Mesodermal cell (in vitro differentiated cells): Measurements from ENCODE around the gene EXOC8.

Source experiments
- H3K27ac ChIP-seq: 2 replicates; pipeline ENCODE4 v1.7.0; 2013; ENCODE audit warnings: mild to moderate bottlenecking, low read depth, low read length, moderate library complexity; ENCODE audit not compliant: severe bottlenecking
- H3K36me3 ChIP-seq: 2 replicates; pipeline ENCODE4 v1.7.1; 2013; ENCODE audit warnings: mild to moderate bottlenecking, low read length, moderate library complexity; ENCODE audit not compliant: control insufficient read depth, insufficient read depth
- H3K4me1 ChIP-seq: one replicate; pipeline ENCODE4 v1.7.1; 2013; ENCODE audit warnings: mild to moderate bottlenecking, low read length; ENCODE audit not compliant: insufficient read depth, control insufficient read depth, poor library complexity, severe bottlenecking
- H3K4me3 ChIP-seq: 2 replicates; pipeline ENCODE4 v1.7.0; 2013; ENCODE audit warnings: low read length, control low read depth, mild to moderate bottlenecking; ENCODE audit not compliant: insufficient read depth, poor library complexity, severe bottlenecking; ENCODE audit errors: extremely low read depth
- H3K9me3 ChIP-seq: 2 replicates; pipeline ENCODE4 v1.7.1; 2013; ENCODE audit warnings: mild to moderate bottlenecking, low read length, moderate library complexity; ENCODE audit not compliant: control insufficient read depth
- WGBS, 2 experiments: methylation state at CpG; one replicate each; pipeline ENCODE4 v1.1.5; 2013; ENCODE audit warnings: missing lambda C conversion rate in 2 of 2; ENCODE audit not compliant: insufficient coverage in 2 of 2; 5-methylcytosine and 5-hydroxymethylcytosine counted together

The EXOC8 gene

DNA sequence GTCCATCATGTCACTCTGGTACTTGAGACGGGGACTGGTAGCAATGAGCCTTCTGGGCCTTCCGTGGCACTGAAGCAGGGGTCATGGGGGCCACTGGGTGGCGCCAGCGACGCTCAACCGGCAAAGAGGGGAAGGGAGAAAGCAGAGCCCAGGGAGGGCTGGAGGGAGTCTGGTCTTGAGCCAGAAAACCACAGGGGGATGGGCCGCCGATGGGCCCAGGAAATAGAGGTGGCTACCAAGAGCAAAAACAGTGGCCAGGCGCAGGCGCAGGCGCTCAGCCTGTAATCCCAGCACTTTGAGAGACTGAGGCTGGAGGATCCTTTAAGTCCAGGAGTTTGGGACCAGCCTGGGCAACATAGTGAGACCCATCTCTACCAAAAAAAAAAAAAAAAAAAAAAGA, 21.8 kb downstream of the EXOC8 start:
- 30 to 48% methylated on average over 8 to 11 of the region's 11 CpGs for WGBS, 2 experiments
- Histone ChIP-seq H3K4me3 (no peak overlapping the region), H3K4me1 (no peaks in the 10 kb centered on the region), H3K36me3 (no peaks in the 10 kb centered on the region), H3K9me3 (no peaks in the 10 kb centered on the region), H3K27ac (no peak overlapping the region)

DNA sequence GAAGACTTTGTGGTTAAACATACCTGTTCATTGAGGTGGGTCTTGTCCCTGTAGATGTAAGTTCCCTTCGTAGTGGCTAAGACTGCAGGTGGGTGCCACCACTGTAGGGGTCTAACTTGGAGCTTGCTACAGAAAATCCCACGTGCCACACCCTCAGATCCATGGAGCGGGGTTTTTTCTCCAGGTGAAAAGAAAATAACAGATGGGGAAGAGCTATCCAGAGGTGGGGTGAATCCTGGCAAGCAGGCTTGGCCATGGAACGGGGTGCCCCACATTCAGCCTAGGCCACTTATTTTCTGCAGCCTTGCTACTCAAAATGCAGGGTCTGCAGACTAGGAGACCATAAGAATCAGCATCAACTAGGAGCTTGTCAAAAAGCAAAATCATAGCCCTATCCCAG, 24.0 kb downstream of the EXOC8 start:
- Histone ChIP-seq H3K36me3 (no peaks in the 10 kb centered on the region), H3K4me1 (no peaks in the 10 kb centered on the region), H3K27ac (no peak overlapping the region), H3K4me3 (no peak overlapping the region), H3K9me3 (no peaks in the 10 kb centered on the region)
- 87 to 93% methylated on average over 2 to 3 of the region's 4 CpGs for WGBS, 2 experiments

DNA sequence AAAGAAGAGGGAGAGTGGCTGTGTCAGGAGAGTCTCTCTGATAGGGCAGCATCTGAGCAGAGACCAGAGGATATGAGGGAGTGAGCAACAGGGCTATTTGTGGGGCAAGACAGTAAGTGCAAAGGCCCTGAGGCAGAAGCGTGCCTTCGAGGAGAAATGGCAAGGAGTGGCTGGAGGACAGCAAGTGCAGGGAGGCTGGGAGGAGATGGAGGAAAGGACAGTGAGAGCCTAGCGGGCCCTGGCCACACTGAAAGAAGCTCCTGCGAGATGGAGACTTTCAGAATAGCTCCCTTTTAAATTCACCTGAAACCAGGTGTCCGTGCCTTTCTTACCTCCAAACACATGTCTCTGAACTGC, 25.2 kb downstream of the EXOC8 start:
- Histone ChIP-seq H3K4me3 (no peak overlapping the region), H3K9me3 (no peaks in the 10 kb centered on the region), H3K4me1 (no peaks in the 10 kb centered on the region), H3K36me3 (no peaks in the 10 kb centered on the region), H3K27ac (no peak overlapping the region)
- WGBS, 2 experiments: 88 to 90% methylated on average over 2 to 5 of the region's 5 CpGs

DNA sequence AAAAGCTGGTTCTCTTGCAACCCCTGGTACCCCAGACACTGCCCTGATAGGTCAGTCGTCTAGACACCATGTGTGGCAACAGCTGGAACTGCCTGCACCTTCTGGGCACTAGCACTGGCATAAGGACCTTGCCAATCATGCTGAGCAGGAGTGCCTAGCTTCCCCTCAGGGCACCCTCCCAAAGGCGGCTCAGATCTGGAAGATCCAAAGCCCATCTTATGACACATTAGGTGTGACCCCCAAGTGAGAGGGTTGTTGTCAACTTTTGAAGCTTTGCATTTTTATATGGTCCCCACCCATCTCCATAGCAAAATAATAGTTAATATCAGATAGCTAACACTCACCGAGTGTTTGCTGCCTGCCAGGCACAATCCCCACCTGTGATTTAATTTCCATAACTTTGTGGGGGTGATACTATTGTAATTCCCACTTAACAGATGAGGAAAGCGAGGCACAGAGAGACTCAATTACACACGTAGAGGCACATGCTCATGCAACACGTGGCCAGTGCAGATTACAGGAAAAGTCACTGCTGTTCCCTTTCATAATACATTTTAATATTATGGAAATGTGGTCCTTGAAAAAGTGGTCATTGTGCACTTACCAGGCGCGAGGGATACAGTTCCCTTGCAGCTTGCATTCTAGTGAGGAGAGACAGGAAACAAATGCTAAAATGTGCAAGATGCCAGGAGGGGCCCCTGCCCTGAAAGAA, 25.8 kb downstream of the EXOC8 start:
- 80 to 84% methylated on average over 3 to 4 of the region's 8 CpGs for WGBS, 2 experiments
- H3K27ac ChIP-seq: no peak overlapping the region
- H3K36me3 ChIP-seq: no peaks in the 10 kb centered on the region
- H3K9me3 ChIP-seq: no peaks in the 10 kb centered on the region
- no peaks in the 10 kb centered on the region for H3K4me1 ChIP-seq
- no peak overlapping the region for H3K4me3 ChIP-seq

DNA sequence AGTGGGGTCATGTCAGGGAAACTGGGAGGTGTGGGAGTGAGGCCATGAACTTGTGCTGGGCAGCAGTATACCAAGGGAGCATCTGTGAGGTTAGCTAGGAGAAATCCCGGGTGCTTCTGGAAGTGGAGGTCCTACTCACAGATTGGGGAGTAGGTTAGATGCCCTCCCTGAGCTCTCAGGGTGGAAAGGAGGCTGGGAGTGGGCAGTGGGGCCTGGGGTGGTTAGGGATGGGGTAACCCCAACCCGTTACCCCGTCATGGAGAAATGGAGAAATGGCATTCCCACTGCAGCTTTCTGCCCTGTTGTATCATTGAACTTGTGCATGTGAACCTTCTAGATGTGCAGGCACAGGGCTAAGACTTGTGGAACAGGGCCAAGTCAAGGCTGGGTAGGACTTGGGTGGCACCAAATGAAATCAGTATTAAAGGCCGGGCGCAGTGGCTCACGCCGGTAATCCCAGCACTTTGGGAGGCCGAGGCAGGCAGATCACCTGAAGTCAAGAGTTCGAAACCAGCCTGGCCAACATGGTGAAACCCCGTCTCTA, 27.2 kb downstream of the EXOC8 start:
- 92 to 96% methylated on average over 7 to 8 of the region's 10 CpGs for WGBS, 2 experiments
- Histone ChIP-seq H3K4me1 (no peaks in the 10 kb centered on the region), H3K36me3 (no peaks in the 10 kb centered on the region), H3K27ac (no peak overlapping the region), H3K9me3 (no peaks in the 10 kb centered on the region), H3K4me3 (no peak overlapping the region)

DNA sequence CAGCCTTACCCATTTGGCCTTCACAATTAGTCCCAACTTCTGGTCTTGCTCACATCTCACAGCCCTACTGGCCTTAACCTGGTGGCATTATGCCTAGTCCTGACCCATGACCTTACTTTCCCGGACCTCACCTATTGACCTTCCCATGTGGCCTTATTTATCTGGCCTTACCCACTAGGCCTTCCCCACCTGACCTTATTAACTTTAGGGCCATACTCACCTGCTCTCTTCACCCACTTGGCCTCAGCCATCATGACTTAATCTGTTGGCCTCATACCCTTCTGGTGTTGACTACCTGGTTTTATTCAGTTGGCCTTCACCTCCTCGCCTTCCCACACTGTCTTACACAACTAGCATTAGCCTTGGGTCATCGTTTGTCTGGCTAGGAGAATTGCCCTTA, 35.7 kb downstream of the EXOC8 start:
- 86 to 96% methylated on average over 2 to 3 of the region's 3 CpGs for WGBS, 2 experiments
- no peaks in the 10 kb centered on the region for H3K9me3 ChIP-seq
- no peaks in the 10 kb centered on the region for H3K4me1 ChIP-seq
- no peak overlapping the region for H3K4me3 ChIP-seq
- H3K27ac ChIP-seq: no peak overlapping the region
- no peaks in the 10 kb centered on the region for H3K36me3 ChIP-seq

DNA sequence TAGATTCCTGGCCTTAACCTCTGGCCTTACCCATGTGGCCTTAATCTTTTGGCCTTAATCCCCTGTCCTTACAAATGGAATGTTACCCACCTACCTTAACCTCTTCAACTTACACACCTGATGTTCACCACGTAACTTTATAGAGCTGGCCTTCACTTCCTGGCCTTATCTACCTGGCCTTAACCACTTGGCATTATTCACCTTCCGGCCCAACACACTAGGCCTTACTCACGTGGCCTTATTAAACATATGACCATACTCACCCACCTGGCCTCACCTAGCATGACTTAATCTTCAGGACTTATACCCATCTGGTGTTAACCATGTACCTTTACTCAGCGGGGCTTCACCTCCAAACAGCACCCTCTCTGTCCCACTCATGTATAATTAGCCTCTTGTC, 41.7 kb downstream of the EXOC8 start:
- WGBS, 2 experiments: 89 to 98% methylated on average over 4 of the region's 4 CpGs
- no peaks in the 10 kb centered on the region for H3K4me1 ChIP-seq
- no peak overlapping the region for H3K27ac ChIP-seq
- H3K4me3 ChIP-seq: no peak overlapping the region
- no peaks in the 10 kb centered on the region for H3K36me3 ChIP-seq
- no peaks in the 10 kb centered on the region for H3K9me3 ChIP-seq

DNA sequence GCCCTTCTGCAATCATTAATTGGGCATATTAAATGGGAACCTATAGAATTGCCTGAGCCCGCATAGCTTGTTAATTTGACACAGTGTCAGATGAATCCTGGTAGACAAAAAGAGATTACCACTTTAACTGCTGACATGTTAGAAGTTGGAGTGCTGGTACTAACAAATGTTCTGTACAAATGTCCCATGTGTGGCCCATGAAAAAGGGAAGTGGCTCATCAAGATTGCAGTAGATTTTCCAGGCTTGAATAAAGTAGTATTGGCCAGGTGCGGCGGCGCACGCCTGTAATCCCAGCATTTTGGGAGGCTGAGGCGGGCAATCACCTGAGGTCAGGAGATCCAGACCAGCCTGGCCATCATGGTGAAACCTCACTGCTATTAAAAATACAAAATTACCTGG, 51.0 kb downstream of the EXOC8 start:
- Histone ChIP-seq H3K4me1 (no peaks in the 10 kb centered on the region), H3K27ac (no peak overlapping the region), H3K9me3 (no peaks in the 10 kb centered on the region), H3K36me3 (no peaks in the 10 kb centered on the region), H3K4me3 (no peak overlapping the region)
- 97 to 100% methylated on average over 4 to 5 of the region's 6 CpGs for WGBS, 2 experiments

DNA sequence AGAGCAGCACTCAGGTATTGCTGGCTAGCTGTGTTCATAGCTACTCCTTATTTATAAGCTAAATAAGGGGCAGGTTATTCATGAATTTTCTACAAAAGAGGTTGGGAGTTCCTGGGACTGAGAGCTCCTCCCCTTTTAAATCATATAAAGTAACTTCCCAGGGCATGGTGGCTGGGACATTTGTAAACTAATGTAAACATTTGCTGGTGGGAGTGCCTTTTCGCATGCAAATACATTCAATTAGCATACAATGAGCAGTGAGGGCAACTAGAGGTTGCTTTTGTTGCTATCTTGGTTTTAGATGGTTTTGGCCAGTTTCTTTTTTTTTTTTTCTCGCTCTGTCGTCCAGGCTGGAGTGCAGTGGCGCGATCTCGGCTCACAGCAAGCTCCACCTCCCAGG, 53.2 kb downstream of the EXOC8 start:
- Histone ChIP-seq H3K4me1 (no peaks in the 10 kb centered on the region), H3K4me3 (no peak overlapping the region), H3K36me3 (no peaks in the 10 kb centered on the region), H3K9me3 (no peaks in the 10 kb centered on the region), H3K27ac (no peak overlapping the region)
- 73 to 75% methylated on average over 3 to 4 of the region's 6 CpGs for WGBS, 2 experiments
